HCT116 (cell line): Measurements from ENCODE around the gene TPPP3. TPM values are rescaled to one million over a fixed set of nuclear protein-coding genes. Genes with fewer than 3 reads are reported as not detected.

ENCODE experiments used
- ATAC-seq: fragments of 200-7000 bp; cut with Tn5 transposase; 2 replicates; pipeline ENCODE4 v1.9.1; 2020; ENCODE audit warnings: mild to moderate bottlenecking, moderate library complexity
- BruUV-seq: library from RNA; stranded (reverse); fragments of 400-500 nt; replicated peaks from 2 replicates; lab custom pipeline; 2021; lab: Mats Ljungman, UMichigan
- CTCF ChIA-PET: fragments of 300-600 bp; sonication (Branson Sonifier 250); formaldehyde crosslinking; loops from one replicate; lab custom pipeline; 2021; ENCODE audit warnings: antibody characterized with exemption; lab: Charles Lee
- POLR2A ChIA-PET: fragments of 300-600, 350-600 bp; sonication (Branson Sonifier 250); formaldehyde crosslinking; loops from one replicate; lab custom pipeline; 2021; ENCODE audit warnings: antibody characterized with exemption; lab: Charles Lee
- RAD21 ChIA-PET, 2 experiments: fragments of 300-600 bp; sonication (Branson Sonifier 250); formaldehyde crosslinking; loops; one replicate each; lab custom pipeline; 2023; ENCODE audit warnings: low total read pairs in 2 of 2; ENCODE audit not compliant: uncharacterized antibody in 2 of 2, unreplicated experiment in 2 of 2, low non-redundant PET in 1 of 2; lab: Charles Lee
- DNase-seq: peaks from one replicate; pipeline ENCODE4 v3.0.0-alpha.2; 2010; ENCODE audit warnings: low read depth, low spot score
- H2AFZ ChIP-seq: fragments of 200-600 bp; shearing (Covaris generic), sonication (generic); 2 replicates; pipeline ENCODE4 v1.6.1; 2017; ENCODE audit warnings: low read depth, mixed run types, mixed read lengths, antibody characterized with exemption, low read length; ENCODE audit not compliant: poor library complexity, severe bottlenecking
- H3K27ac ChIP-seq: 2 replicates; pipeline ENCODE4 v1.5.1; 2012; ENCODE audit warnings: low read depth, low read length
- H3K27me3 ChIP-seq: fragments of 200-600 bp; sonication (generic); 2 replicates; pipeline ENCODE4 v1.6.1; 2016; ENCODE audit warnings: mixed run types, low read length, mixed read lengths; ENCODE audit not compliant: insufficient read depth
- H3K36me3 ChIP-seq, 2 experiments: fragments of 200-500 bp in 1 of 2; fragments of 200-600 bp in 1 of 2; sonication (Bioruptor generic) in 1 of 2; sonication (generic) in 1 of 2; 2 replicates each; pipeline versions ENCODE4 v1.5.1 to v1.6.1; 2014 to 2016; ENCODE audit warnings: low read length in 2 of 2, inconsistent platforms in 1 of 2, mixed read lengths in 1 of 2, mixed run types in 1 of 2; ENCODE audit not compliant: insufficient read depth in 2 of 2, control insufficient read depth in 1 of 2
- H3K4me1 ChIP-seq, 2 experiments: fragments of 200-600 bp in 1 of 2; sonication (generic) in 1 of 2; 2 replicates each; pipeline versions ENCODE4 v1.5.1 to v1.6.1; 2012 to 2017; ENCODE audit warnings: low read length in 2 of 2, inconsistent platforms in 1 of 2, mild to moderate bottlenecking in 1 of 2, mixed read lengths in 1 of 2, mixed run types in 1 of 2, moderate library complexity in 1 of 2; ENCODE audit not compliant: insufficient read depth in 2 of 2, control insufficient read depth in 1 of 2
- H3K4me2 ChIP-seq: fragments of 200-600 bp; sonication (generic); 2 replicates; pipeline ENCODE4 v1.6.1; 2017; ENCODE audit warnings: mixed run types, low read length, mixed read lengths
- H3K4me3 ChIP-seq, 2 experiments: fragments of 200-600 bp in 1 of 2; sonication (generic) in 1 of 2; replicated peaks in 1 of 2; 2 replicates each; pipeline ENCODE4 v1.5.1; 2011 to 2016; ENCODE audit warnings: low read length in 2 of 2, control low read depth in 1 of 2, low read depth in 1 of 2, mild to moderate bottlenecking in 1 of 2, mixed read lengths in 1 of 2, mixed run types in 1 of 2
- H3K79me2 ChIP-seq: fragments of 200-600 bp; sonication (generic); 2 replicates; pipeline ENCODE4 v1.6.1; 2017; ENCODE audit warnings: mild to moderate bottlenecking, mixed run types, low read length, moderate library complexity, mixed read lengths; ENCODE audit not compliant: insufficient read depth
- H3K9ac ChIP-seq: fragments of 200-600 bp; sonication (generic); 2 replicates; pipeline ENCODE4 v1.6.1; 2016; ENCODE audit warnings: low read length, mixed read lengths
- H3K9me2 ChIP-seq: fragments of 200-600 bp; sonication (generic), shearing (Covaris generic); 2 replicates; pipeline ENCODE4 v1.6.1; 2017; ENCODE audit warnings: mixed run types, mild to moderate bottlenecking, moderate library complexity; ENCODE audit not compliant: insufficient read depth
- H3K9me3 ChIP-seq, 2 experiments: fragments of 200-500 bp in 1 of 2; fragments of 200-600 bp in 1 of 2; sonication (Bioruptor generic) in 1 of 2; sonication (generic) in 1 of 2; 2 replicates each; pipeline ENCODE4 v1.6.1; 2014 to 2017; ENCODE audit warnings: low read length in 2 of 2, mixed read lengths in 2 of 2, inconsistent platforms in 1 of 2, low read depth in 1 of 2, mild to moderate bottlenecking in 1 of 2, mixed run types in 1 of 2, moderate library complexity in 1 of 2; ENCODE audit not compliant: control insufficient read depth in 1 of 2, insufficient read depth in 1 of 2
- H4K20me1 ChIP-seq: fragments of 200-600 bp; sonication (generic), shearing (Covaris generic); 2 replicates; pipeline ENCODE4 v1.6.1; 2017; ENCODE audit warnings: mixed run types, mild to moderate bottlenecking, moderate library complexity; ENCODE audit not compliant: insufficient read depth
- ATF3 ChIP-seq: IDR thresholded peaks from 2 replicates; pipeline ENCODE4 v1.6.1; 2012
- CBX3 ChIP-seq: IDR thresholded peaks from 2 replicates; pipeline ENCODE4 v1.6.1; 2012; ENCODE audit warnings: low read depth
- CTCF ChIP-seq, 3 experiments: fragments of 200-600 bp in 1 of 3; sonication (generic) in 1 of 3; IDR thresholded peaks in 2 of 3; conservative IDR thresholded peaks in 1 of 3; 2 replicates each; pipeline ENCODE4 v1.5.1; 2012 to 2017; ENCODE audit warnings: low read depth in 2 of 3, low read length in 2 of 3, antibody characterized with exemption in 1 of 3, borderline replicate concordance in 1 of 3, control low read depth in 1 of 3, mild to moderate bottlenecking in 1 of 3, mixed read lengths in 1 of 3, mixed run types in 1 of 3, moderate library complexity in 1 of 3; ENCODE audit not compliant: insufficient read depth in 1 of 3
- EGR1 ChIP-seq: IDR thresholded peaks from 2 replicates; pipeline ENCODE4 v1.6.1; 2012; ENCODE audit warnings: low read depth
- ELF1 ChIP-seq: IDR thresholded peaks from 2 replicates; pipeline ENCODE4 v1.6.1; 2012; ENCODE audit warnings: low read depth, borderline replicate concordance
- EZH2 ChIP-seq: fragments of 200-600 bp; sonication (generic); IDR thresholded peaks from 2 replicates; pipeline ENCODE4 v1.6.1; 2017; ENCODE audit warnings: antibody characterized with exemption, mixed run types
- EZH2phosphoT487 ChIP-seq: fragments of 200-600 bp; IDR thresholded peaks from 2 replicates; pipeline ENCODE4 v1.6.1; 2018; ENCODE audit warnings: antibody characterized with exemption, borderline replicate concordance
- JUND ChIP-seq: IDR thresholded peaks from 2 replicates; pipeline ENCODE4 v1.6.1; 2012
- POLR2A ChIP-seq: IDR thresholded peaks from 2 replicates; pipeline ENCODE4 v1.7.0; 2011; ENCODE audit warnings: borderline replicate concordance; ENCODE audit not compliant: insufficient read depth, insufficient read length; ENCODE audit errors: extremely low read depth
- POLR2AphosphoS5 ChIP-seq: IDR thresholded peaks from 2 replicates; pipeline ENCODE4 v1.6.1; 2011; ENCODE audit warnings: mild to moderate bottlenecking, low read depth, low read length, moderate library complexity
- RAD21 ChIP-seq: IDR thresholded peaks from 2 replicates; pipeline ENCODE4 v1.6.1; 2012; ENCODE audit warnings: low read depth, mild to moderate bottlenecking
- REST ChIP-seq: IDR thresholded peaks from 2 replicates; pipeline ENCODE4 v1.6.1; 2012; ENCODE audit warnings: low read depth
- SIN3A ChIP-seq: IDR thresholded peaks from 2 replicates; pipeline ENCODE4 v1.6.1; 2012; ENCODE audit warnings: low read depth
- SP1 ChIP-seq: IDR thresholded peaks from 2 replicates; pipeline ENCODE4 v1.6.1; 2012; ENCODE audit warnings: low read depth
- YY1 ChIP-seq: IDR thresholded peaks from 2 replicates; pipeline ENCODE4 v1.6.1; 2011; ENCODE audit warnings: low read length, low read depth, moderate library complexity, mild to moderate bottlenecking; ENCODE audit not compliant: insufficient replicate concordance; ENCODE audit errors: extremely low read depth
- ZBTB33 ChIP-seq: IDR thresholded peaks from 2 replicates; pipeline ENCODE4 v1.6.1; 2011; ENCODE audit warnings: mild to moderate bottlenecking, low read length, moderate library complexity; ENCODE audit not compliant: insufficient replicate concordance; ENCODE audit errors: extremely low read depth
- ZFX ChIP-seq: fragments of 450-650 bp; IDR thresholded peaks from 2 replicates; pipeline ENCODE4 v1.6.1; 2017
- ZNF274 ChIP-seq: fragments of 200-500 bp; sonication (Bioruptor generic); IDR thresholded peaks from 2 replicates; pipeline ENCODE4 v1.6.1; 2014; ENCODE audit warnings: mild to moderate bottlenecking, low read depth, low read length, inconsistent platforms
- intact Hi-C: fragments of 100-400 bp; cut with micrococcal nuclease; formaldehyde crosslinking; loops from 2 replicates; pipeline ENCODE4 v1.10.0; 2022
- total RNA-seq: library from RNA; stranded (reverse); gene quantifications from one replicate; pipeline ENCODE4 v1.2.1, GENCODE V29; 2021; ENCODE audit not compliant: unreplicated experiment

The TPPP3 gene
- total RNA-seq, 1 experiment from 2014 or later: 1.2 TPM

GRCh38 chr16:67442581-67443255 is 49.4 kb upstream of the TPPP3 start:
- TF ChIP-seq ZFX (no peak), CBX3 (no peak), ZBTB33 (no peak), RAD21 (no peak), CTCF (IDR thresholded peaks at IDR 0.05 in 2 of 3, conservative IDR thresholded peaks at IDR 0.05 in 1 of 3; ENCODE audit: borderline replicate concordance in 1 of 3, insufficient read depth in 1 of 3, low read depth in 2 of 3, low read length in 2 of 3) (no peak), EZH2phosphoT487 (no peak), SP1 (no peak), JUND (no peak), POLR2AphosphoS5 (no peak), REST (no peak), YY1 (no peak), ELF1 (no peak), ZNF274 (no peak), EGR1 (no peak), EZH2 (no peak), SIN3A (no peak), POLR2A (no peak), ATF3 (no peak)
- no peak overlapping the region for H3K4me3 ChIP-seq
- RAD21 ChIA-PET: interaction anchor here in 1 of 2 experiments (0.9 kb wide), 1 partner anchor 23 kb away, joined by 3 read pairs; no protein-coding TSS in a partner anchor
- POLR2A ChIA-PET: no interaction called here
- H3K4me1 ChIP-seq: peaks cover 0 to 3% of the 10 kb centered on the region in 2 experiments; a peak in 1 of 4 replicates
- H3K9ac ChIP-seq: no peak overlapping the region
- H3K4me2 ChIP-seq: no peak overlapping the region
- CTCF ChIA-PET: interaction anchor here (1.9 kb wide), 1 partner anchor 11 kb away, joined by 5 read pairs; the partner anchor contains the start of gene HSD11B2
- no peak overlapping the region for H2AFZ ChIP-seq
- no TSS peak for BruUV-seq
- no peaks in the 10 kb centered on the region for H3K79me2 ChIP-seq
- no peak for DNase-seq
- ATAC-seq: no peak
- H4K20me1 ChIP-seq: no peaks in the 10 kb centered on the region
- no peaks in the 10 kb centered on the region for H3K9me3 ChIP-seq
- H3K9me2 ChIP-seq: no peaks in the 10 kb centered on the region
- peaks cover 0 to 7% of the 10 kb centered on the region in 2 experiments; a peak in 1 of 4 replicates for H3K36me3 ChIP-seq
- intact Hi-C loops: no loop called here
- no peaks in the 10 kb centered on the region for H3K27me3 ChIP-seq
- no peak overlapping the region for H3K27ac ChIP-seq
